HL-60 (cell line): ENCODE results near the gene COX7A2L.

Experiments
- GABPA ChIP-seq: IDR thresholded peaks from 2 replicates; pipeline ENCODE4 v1.6.1; 2012; ENCODE audit warnings: low read depth
- TF ChIP-seq, protein P1 (sequence below): IDR thresholded peaks from one replicate; pipeline ENCODE4 v1.5.1; 2011; ENCODE audit warnings: low read length, control low read depth, inconsistent platforms; ENCODE audit not compliant: insufficient read depth

GRCh38 chr2:42366411-42366810 lies 5.4 kb upstream of the COX7A2L start:
- TF ChIP-seq, protein P1, sequence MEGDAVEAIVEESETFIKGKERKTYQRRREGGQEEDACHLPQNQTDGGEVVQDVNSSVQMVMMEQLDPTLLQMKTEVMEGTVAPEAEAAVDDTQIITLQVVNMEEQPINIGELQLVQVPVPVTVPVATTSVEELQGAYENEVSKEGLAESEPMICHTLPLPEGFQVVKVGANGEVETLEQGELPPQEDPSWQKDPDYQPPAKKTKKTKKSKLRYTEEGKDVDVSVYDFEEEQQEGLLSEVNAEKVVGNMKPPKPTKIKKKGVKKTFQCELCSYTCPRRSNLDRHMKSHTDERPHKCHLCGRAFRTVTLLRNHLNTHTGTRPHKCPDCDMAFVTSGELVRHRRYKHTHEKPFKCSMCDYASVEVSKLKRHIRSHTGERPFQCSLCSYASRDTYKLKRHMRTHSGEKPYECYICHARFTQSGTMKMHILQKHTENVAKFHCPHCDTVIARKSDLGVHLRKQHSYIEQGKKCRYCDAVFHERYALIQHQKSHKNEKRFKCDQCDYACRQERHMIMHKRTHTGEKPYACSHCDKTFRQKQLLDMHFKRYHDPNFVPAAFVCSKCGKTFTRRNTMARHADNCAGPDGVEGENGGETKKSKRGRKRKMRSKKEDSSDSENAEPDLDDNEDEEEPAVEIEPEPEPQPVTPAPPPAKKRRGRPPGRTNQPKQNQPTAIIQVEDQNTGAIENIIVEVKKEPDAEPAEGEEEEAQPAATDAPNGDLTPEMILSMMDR: no peak
- no peak for TF ChIP-seq GABPA
